ENCODE results near the gene DHX32.

DNA sequence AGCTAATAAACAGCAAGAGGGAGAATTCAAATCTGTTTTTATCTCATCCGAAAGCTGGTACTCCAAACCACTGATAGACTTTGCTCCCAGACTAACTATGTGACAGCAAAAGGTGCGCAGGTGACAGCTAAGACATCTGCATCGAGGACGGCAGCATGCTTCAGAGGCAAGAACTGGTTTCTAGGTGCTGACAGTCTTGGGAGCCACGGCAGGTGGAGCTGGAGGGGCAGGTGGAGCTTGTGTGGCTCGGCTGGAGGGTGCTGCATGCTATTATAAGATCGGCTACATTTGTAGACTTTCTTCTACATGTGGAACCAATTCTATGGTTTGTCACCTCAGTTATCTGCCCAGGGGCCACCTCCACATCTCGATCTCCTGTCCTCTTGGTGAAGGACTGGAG, 83.7 kb downstream of the DHX32 start:
- TF ChIP-seq CTCF (IDR thresholded peaks at IDR 0.05) (no peak), POLR2A (IDR thresholded peaks at IDR 0.05) (no peak)
